Subcutaneous adipose tissue (tissue), 4 donors: Measurements from ENCODE around the gene TTLL9. TPM values are rescaled to one million over a fixed set of nuclear protein-coding genes. Genes with fewer than 3 reads are reported as not detected.

Experiments
- small RNA-seq: library from RNA; depleted of rRNA; stranded (forward); fragments of <200 nt; gene quantifications from one replicate; pipeline ENCODE3, GENCODE V24; 2016
- total RNA-seq, 4 donors: library from RNA; depleted of rRNA; stranded (reverse); fragments of >200 nt; gene quantifications; one replicate each; pipeline ENCODE4 v1.1.0, GENCODE V29; 2016
- TF ChIP-seq, protein P1 (sequence below): fragments of 450-650 bp; IDR thresholded peaks from one replicate; pipeline ENCODE4 v1.5.1; 2016; ENCODE audit warnings: low read depth, mild to moderate bottlenecking, control low read depth, antibody characterized with exemption, moderate library complexity

Gene TTLL9
- total RNA-seq, 4 donors from 2014 or later: 0.38 to 0.66 (median 0.51) TPM; not detected in 1

- TF ChIP-seq, protein P1, sequence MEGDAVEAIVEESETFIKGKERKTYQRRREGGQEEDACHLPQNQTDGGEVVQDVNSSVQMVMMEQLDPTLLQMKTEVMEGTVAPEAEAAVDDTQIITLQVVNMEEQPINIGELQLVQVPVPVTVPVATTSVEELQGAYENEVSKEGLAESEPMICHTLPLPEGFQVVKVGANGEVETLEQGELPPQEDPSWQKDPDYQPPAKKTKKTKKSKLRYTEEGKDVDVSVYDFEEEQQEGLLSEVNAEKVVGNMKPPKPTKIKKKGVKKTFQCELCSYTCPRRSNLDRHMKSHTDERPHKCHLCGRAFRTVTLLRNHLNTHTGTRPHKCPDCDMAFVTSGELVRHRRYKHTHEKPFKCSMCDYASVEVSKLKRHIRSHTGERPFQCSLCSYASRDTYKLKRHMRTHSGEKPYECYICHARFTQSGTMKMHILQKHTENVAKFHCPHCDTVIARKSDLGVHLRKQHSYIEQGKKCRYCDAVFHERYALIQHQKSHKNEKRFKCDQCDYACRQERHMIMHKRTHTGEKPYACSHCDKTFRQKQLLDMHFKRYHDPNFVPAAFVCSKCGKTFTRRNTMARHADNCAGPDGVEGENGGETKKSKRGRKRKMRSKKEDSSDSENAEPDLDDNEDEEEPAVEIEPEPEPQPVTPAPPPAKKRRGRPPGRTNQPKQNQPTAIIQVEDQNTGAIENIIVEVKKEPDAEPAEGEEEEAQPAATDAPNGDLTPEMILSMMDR: no peak
Measured at GRCh38 chr20:31988430-31989015, 118.1 kb downstream of the TTLL9 start.

- TF ChIP-seq, protein P1: no peak
Measured at GRCh38 chr20:31989030-31989645, 118.7 kb downstream of the TTLL9 start.

DNA sequence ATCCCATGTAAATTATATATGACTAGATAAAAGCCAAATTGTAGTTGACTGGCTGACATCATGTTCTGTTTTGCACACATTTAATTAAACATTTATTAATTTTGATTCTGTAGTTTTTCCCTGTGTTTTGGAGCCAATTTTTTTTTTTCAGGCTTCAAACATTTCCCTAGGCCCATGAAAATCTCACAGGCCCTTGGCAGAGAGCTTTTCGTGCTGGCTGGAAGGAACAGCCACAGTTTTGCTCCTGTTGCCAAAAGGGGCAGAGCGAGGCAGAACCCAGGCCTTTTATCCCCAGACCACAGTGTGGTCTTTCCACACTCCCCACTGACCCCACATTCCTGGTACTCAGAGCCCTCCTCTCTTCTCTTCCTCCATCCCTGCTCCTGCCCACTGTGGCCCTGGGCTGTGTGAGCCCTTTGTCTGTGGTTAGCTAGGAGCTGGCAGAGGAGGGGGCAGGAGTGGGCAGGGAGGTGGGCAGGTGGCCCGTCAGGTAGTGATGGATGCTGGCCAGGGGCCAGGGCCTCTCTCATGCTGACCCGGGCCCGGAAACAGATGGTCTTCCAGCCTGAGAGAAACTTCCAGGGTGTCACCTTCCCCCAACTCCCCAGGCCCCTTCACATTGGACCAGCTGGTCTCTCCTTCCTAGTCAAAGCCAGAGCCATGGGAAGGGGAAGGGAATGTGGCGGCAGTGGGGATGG lies 120.4 kb downstream of the TTLL9 start:
- TF ChIP-seq, protein P1: no peak

DNA sequence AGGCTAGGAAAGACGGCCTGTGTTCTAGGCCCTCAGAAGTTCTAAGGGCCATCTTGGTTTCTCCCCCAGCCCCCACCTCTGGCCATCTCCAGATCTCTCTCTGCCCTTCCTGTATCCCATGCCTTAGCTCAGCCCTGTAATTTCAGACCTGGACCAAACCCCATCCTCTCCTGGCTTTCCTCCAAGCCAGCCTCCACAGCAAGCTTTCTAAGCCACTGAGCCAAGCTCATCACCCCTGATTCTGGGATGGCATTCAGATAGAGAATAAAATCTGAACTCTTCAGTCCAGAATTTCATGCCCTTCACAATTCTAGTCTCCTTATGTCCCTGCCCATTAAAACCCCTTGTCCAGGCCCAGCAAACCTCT lies 120.9 kb downstream of the TTLL9 start:
- TF ChIP-seq, protein P1: no peak

DNA sequence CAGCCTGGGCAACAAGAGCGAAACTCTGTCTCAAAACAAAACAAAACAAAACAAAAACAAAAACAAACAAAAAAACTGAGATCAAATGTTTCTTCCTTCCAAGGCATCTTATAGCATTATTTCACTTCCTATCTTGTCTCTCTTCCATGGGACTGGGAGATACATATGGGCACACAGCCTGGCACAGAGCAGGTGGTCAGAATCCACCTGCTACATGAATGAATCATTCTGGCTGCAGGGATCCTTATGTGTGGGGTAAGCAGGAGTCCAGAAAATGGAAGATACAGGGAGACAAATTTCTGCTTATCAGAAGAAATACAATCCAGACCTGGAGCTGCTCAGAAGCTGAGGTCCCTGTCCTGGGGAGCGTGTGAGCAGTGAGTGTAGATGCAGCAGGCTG lies 121.7 kb downstream of the TTLL9 start:
- TF ChIP-seq, protein P1: no peak

Small RNAs within 50 kb of the gene (small RNA-seq; reads per million reads assigned to genes)
- gene RNU1-94P: not detected

Other genes starting within 250 kb of the TTLL9 start
- gene COX4I2, start 232.7 kb upstream of the TTLL9 start, total RNA-seq: 1 to 10 TPM in 3 of 4 donors, not detected in 1; 2.6 to 8.9 (median 5.5) TPM
- gene BCL2L1, start 147.8 kb upstream of the TTLL9 start, total RNA-seq: 100 to 1,000 TPM in 2 of 4 donors, 10 to 100 TPM in 2; 89.0 to 112 (median 94.9) TPM
- 1 to 10 TPM in 3 of 4 donors, under 1 TPM in 1; 0.49 to 4.9 (median 2.9) TPM for gene TPX2, start 131.3 kb upstream of the TTLL9 start, total RNA-seq
- not detected for gene MYLK2, start 51.3 kb upstream of the TTLL9 start, total RNA-seq
- gene FOXS1, start 25.0 kb upstream of the TTLL9 start, total RNA-seq: not detected
- 1 to 10 TPM in 1 of 4 donors, under 1 TPM in 1, not detected in 2; 0.49 to 1.2 TPM for gene DUSP15, start 107 bp upstream of the TTLL9 start, total RNA-seq
- 1 to 10 TPM; 5.1 to 8.3 (median 6.6) TPM for gene PDRG1, start 81.4 kb downstream of the TTLL9 start, total RNA-seq
- gene XKR7, start 97.5 kb downstream of the TTLL9 start, total RNA-seq: not detected
- gene CCM2L, start 139.8 kb downstream of the TTLL9 start, total RNA-seq: 10 to 100 TPM in 1 of 4 donors, 1 to 10 TPM in 3; 1.5 to 25.1 (median 4.4) TPM
- gene HCK, start 181.6 kb downstream of the TTLL9 start, total RNA-seq: 10 to 100 TPM in 3 of 4 donors, 1 to 10 TPM in 1; 10.0 to 63.2 (median 27.4) TPM
- 10 to 100 TPM; 17.2 to 24.8 (median 22.1) TPM for gene TM9SF4, start 239.1 kb downstream of the TTLL9 start, total RNA-seq